ENCODE results near the gene OPRD1. TPM values are rescaled to one million over a fixed set of nuclear protein-coding genes. Genes with fewer than 3 reads are reported as not detected.

OPRD1 gene
- total RNA-seq, 1 donor from 2014 or later, result not detected

GRCh38 chr1:28812669-28813468 lies 899 bp downstream of the OPRD1 start:
- Histone ChIP-seq H3K4me3 (no peak overlapping the region), H3K4me1 (no peaks in the 10 kb centered on the region), H3K9me3 (no peaks in the 10 kb centered on the region), H3K27me3 (ENCODE audit: low read depth) (peaks cover 72% of the 10 kb centered on the region), H3K27ac (no peak overlapping the region), H3K36me3 (no peaks in the 10 kb centered on the region)
- DNase-seq (no peak), ATAC-seq (no peak)
- intact Hi-C loops (cut with DNase I), result no loop called here
- no peak for TF ChIP-seq CTCF (IDR thresholded peaks at IDR 0.05)

GRCh38 chr1:28813931-28814465 lies 2.0 kb downstream of the OPRD1 start:
- intact Hi-C loops (cut with DNase I), result no loop called here
- H3K36me3 ChIP-seq, result no peaks in the 10 kb centered on the region
- H3K27ac ChIP-seq, result no peak overlapping the region
- H3K4me3 ChIP-seq, result no peak overlapping the region
- no peaks in the 10 kb centered on the region for H3K9me3 ChIP-seq
- peaks cover 76% of the 10 kb centered on the region for H3K27me3 ChIP-seq (ENCODE audit: low read depth)
- TF ChIP-seq CTCF (IDR thresholded peaks at IDR 0.05), result no peak
- ATAC-seq, result no peak
- H3K4me1 ChIP-seq, result no peaks in the 10 kb centered on the region
- no peak for DNase-seq

- TF ChIP-seq CTCF (IDR thresholded peaks at IDR 0.05), result no peak
- DNase-seq, result no peak
- Histone ChIP-seq H3K27ac (no peak overlapping the region), H3K27me3 (ENCODE audit: low read depth) (peaks cover 65% of the 10 kb centered on the region), H3K4me3 (no peak overlapping the region), H3K4me1 (no peaks in the 10 kb centered on the region), H3K9me3 (no peaks in the 10 kb centered on the region), H3K36me3 (no peaks in the 10 kb centered on the region)
- intact Hi-C loops (cut with DNase I), result no loop called here
- ATAC-seq, result no peak
Observed at GRCh38 chr1:28815533-28816185, 3.7 kb downstream of the OPRD1 start.

GRCh38 chr1:28817133-28817532 lies 5.2 kb downstream of the OPRD1 start:
- intact Hi-C loops (cut with DNase I), result no loop called here
- no peak overlapping the region for H3K27ac ChIP-seq
- H3K4me1 ChIP-seq, result no peaks in the 10 kb centered on the region
- no peak overlapping the region for H3K4me3 ChIP-seq
- DNase-seq (no peak), ATAC-seq (no peak)
- no peak for TF ChIP-seq CTCF (IDR thresholded peaks at IDR 0.05)
- no peaks in the 10 kb centered on the region for H3K36me3 ChIP-seq
- peaks cover 52% of the 10 kb centered on the region for H3K27me3 ChIP-seq (ENCODE audit: low read depth)
- no peaks in the 10 kb centered on the region for H3K9me3 ChIP-seq

GRCh38 chr1:28819020-28819419 lies 7.0 kb downstream of the OPRD1 start:
- no peak for TF ChIP-seq CTCF (IDR thresholded peaks at IDR 0.05)
- Histone ChIP-seq H3K36me3 (no peaks in the 10 kb centered on the region), H3K27me3 (ENCODE audit: low read depth) (peaks cover 33% of the 10 kb centered on the region), H3K9me3 (no peaks in the 10 kb centered on the region), H3K27ac (no peak overlapping the region), H3K4me1 (no peaks in the 10 kb centered on the region), H3K4me3 (no peak overlapping the region)
- ATAC-seq, result no peak
- intact Hi-C loops (cut with DNase I), result no loop called here
- no peak for DNase-seq

Measured in lower lobe of right lung (tissue), 2 donors.